ENCODE results near the gene COL18A1.

Gene COL18A1

DNA sequence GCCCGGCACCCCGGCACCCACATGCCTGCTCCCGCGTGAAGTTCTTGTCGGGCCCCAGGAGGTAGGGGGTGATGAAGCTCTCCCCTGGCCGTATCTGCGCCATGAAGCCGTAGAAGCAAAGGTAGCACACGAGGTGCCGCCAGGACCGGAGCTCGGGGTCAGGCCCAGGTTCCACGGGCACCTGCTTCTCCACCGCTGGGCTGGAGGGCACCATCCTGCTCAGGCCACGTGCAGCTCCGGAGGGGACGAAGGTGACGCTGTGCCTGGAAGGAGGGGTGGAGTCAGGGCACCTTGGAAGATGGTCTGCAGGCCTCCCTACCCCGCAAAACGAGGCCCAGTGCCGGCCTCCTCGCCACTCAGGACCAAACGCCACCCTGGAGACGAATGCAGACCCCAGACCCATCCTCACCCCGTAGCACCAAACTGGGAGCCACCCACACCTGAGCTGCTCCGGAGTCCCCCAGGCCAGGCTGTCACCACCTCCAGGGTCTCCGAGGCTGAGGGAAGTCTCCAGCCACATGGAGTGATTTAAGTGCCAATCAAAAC lies 132.9 kb downstream of the COL18A1 start:
- no peak for DNase-seq

GRCh38 chr21:45538381-45539045 lies 133.5 kb downstream of the COL18A1 start:
- no peak for DNase-seq

GRCh38 chr21:45539046-45539795 lies 134.3 kb downstream of the COL18A1 start:
- no peak for DNase-seq

DNA sequence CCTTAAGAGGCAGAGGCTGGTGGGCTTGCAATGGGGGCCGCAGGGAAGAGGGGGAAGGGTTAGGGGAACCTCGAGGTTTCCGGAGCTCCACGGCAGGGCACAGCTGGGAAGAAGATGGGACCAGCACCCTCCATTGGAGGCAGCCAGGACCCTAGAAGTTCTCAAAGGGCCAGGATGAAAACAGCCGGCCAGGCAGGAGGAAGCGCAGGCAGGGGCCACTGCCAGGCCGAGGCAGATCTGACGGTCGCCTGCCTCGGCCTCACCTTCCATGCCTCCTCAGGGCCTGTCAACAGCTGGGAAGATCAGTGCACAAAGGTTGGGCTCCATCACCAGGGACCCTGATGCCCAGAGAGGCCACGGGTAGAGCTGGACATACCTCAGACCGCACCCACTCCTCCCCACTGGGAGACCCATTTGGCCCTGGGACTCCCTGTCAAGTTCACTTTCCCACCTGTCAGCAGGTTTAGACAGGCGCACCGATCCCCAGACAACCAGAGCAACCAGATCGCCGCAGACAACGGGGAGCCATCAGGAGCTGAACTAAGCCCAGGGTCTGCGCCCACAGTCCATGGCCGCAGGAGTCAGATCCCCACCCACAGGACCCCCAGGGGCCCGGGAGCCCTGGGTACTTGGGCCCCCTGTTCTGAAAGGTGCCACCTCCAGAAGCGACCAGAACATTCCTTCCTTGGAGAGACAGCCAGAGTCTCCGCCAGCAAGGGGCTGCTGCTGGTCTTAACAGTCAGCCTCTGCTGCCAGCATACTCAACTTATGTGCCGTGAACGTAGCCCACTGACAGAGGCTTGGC lies 135.0 kb downstream of the COL18A1 start:
- DNase-seq: no peak

GRCh38 chr21:45540601-45540970 lies 135.6 kb downstream of the COL18A1 start:
- DNase-seq: no peak

- peak; percentile 69 to 89 (median 80) for DNase-seq
Observed at GRCh38 chr21:45541221-45542039, 136.5 kb downstream of the COL18A1 start.

GRCh38 chr21:45542242-45542666 lies 137.3 kb downstream of the COL18A1 start, which contains the start of gene SLC19A1:
Gene SLC19A1 (minus strand): TSS chr21:45542440. CDS start chr21:45537959, 4,481 bp downstream.
- DNase-seq: peak; percentile 79 to 95 (median 89)

- no peak for DNase-seq
Observed at GRCh38 chr21:45542667-45543370, 137.9 kb downstream of the COL18A1 start.

DNA sequence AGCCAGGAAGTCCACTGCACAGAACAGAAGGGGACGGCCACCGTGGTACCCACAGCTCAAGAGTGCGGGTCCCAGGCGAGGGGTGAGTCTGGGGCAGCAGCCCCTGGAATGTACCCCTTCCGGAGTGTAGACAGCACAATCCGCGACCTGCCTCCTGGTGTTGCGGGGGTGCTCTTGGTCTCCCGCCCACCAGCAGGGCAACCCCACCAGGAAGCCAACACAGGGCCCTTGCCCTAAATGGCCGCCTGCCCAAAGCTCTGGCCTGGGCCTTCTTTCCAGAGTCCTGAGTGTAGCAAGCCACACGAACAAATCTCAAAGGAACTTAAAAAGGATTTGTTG lies 138.4 kb downstream of the COL18A1 start:
- no peak for DNase-seq

DNA sequence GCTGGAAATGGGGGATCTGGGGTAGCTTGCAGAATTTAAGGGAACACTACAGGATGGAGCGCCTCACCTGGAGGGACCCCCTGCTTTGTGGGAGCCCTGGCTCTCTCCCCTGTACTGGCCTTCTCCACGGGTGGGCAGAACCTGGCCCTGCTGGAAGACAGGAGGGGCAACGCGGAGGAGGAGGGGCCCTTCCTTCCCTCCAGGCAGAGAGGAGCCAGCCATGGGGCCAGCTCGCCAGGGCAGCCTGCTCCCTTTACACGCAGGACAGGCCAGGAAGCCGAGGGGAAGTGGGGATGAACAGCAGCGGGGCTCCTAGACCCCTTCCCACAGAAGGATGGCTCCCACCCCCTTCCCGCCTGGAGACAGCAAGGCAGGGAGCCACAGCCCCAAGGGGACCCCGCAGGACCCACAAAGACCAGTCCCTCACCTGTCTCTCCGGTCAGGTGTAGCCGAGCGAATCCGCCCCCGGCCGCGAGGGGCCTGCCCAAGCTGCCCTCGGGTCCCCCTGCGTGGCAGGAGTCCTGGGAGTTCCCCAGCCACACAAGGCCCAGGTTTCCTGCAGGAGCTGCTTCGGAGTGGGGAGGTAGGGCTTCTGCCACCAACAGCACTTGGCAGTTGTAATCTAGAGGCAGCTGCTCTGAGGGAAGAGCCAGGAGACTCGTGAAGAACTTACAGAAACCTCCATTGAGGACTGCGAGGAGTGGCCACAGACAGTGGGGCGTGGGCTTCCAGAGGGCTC lies 138.9 kb downstream of the COL18A1 start:
- no peak for DNase-seq

GRCh38 chr21:45544449-45545235 lies 139.7 kb downstream of the COL18A1 start:
- DNase-seq: no peak

- DNase-seq: no peak
Observed at GRCh38 chr21:45545236-45545570, 140.2 kb downstream of the COL18A1 start.

GRCh38 chr21:45545691-45546531 lies 140.9 kb downstream of the COL18A1 start:
- no peak for DNase-seq

GRCh38 chr21:45546636-45547544 lies 141.9 kb downstream of the COL18A1 start:
- DNase-seq: no peak

GRCh38 chr21:45547545-45547900 lies 142.6 kb downstream of the COL18A1 start:
- no peak for DNase-seq

GRCh38 chr21:45548711-45549491 lies 143.9 kb downstream of the COL18A1 start:
- DNase-seq: no peak

Data from suppressor macrophage (primary cell).